Measurements from ENCODE around the gene OR6C68. TPM values are rescaled to one million over a fixed set of nuclear protein-coding genes. Genes with fewer than 3 reads are reported as not detected.

OR6C68 gene
- total and polyA plus RNA-seq, 2 experiments from 2014 or later: not detected

GRCh38 chr12:55515696-55516095, 23.5 kb downstream of the OR6C68 start:
- Histone ChIP-seq H3K4me3 (no peak overlapping the region), H2AFZ (no peak overlapping the region), H3K36me3 (replicated peaks; ENCODE audit: insufficient read depth, low read depth) (no peaks in the 10 kb centered on the region), H4K20me1 (ENCODE audit: insufficient read depth, poor library complexity, severe bottlenecking) (no peaks in the 10 kb centered on the region), H3K4me1 (ENCODE audit: insufficient read depth) (no peaks in the 10 kb centered on the region), H3K9me2 (replicated peaks; ENCODE audit: insufficient read depth) (no peaks in the 10 kb centered on the region), H3K79me2 (no peaks in the 10 kb centered on the region), H3K9me3 (ENCODE audit: low read depth) (no peaks in the 10 kb centered on the region), H3K27me3 (no peaks in the 10 kb centered on the region), H3K4me2 (no peak overlapping the region), H3K27ac (no peak overlapping the region)
- 64% methylated on average over 1 of the region's 1 CpG for WGBS (ENCODE audit: low lambda C conversion rate, missing lambda C conversion rate)
- TF ChIP-seq EZH2 (IDR thresholded peaks at IDR 0.05; ENCODE audit: borderline replicate concordance) (no peak), CTCF (IDR thresholded peaks at IDR 0.05; ENCODE audit: poor library complexity) (no peak), EZH2phosphoT487 (IDR thresholded peaks at IDR 0.05; ENCODE audit: low read depth, severe bottlenecking, unreplicated experiment) (no peak)
- no peak for DNase-seq (ENCODE audit: low spot score)

- no peaks in the 10 kb centered on the region for H3K79me2 ChIP-seq
- no peak for DNase-seq (ENCODE audit: low spot score)
- TF ChIP-seq EZH2 (IDR thresholded peaks at IDR 0.05; ENCODE audit: borderline replicate concordance) (no peak), EZH2phosphoT487 (IDR thresholded peaks at IDR 0.05; ENCODE audit: low read depth, severe bottlenecking, unreplicated experiment) (no peak), CTCF (IDR thresholded peaks at IDR 0.05; ENCODE audit: poor library complexity) (no peak)
- no peaks in the 10 kb centered on the region for H3K4me1 ChIP-seq (ENCODE audit: insufficient read depth)
- no peak overlapping the region for H3K4me3 ChIP-seq
- no peak overlapping the region for H3K4me2 ChIP-seq
- no peaks in the 10 kb centered on the region for H4K20me1 ChIP-seq (ENCODE audit: insufficient read depth, poor library complexity, severe bottlenecking)
- no peaks in the 10 kb centered on the region for H3K9me3 ChIP-seq (ENCODE audit: low read depth)
- no peaks in the 10 kb centered on the region for H3K27me3 ChIP-seq
- no peaks in the 10 kb centered on the region for H3K9me2 ChIP-seq (replicated peaks; ENCODE audit: insufficient read depth)
- no peak overlapping the region for H3K27ac ChIP-seq
- H3K36me3 ChIP-seq (replicated peaks; ENCODE audit: insufficient read depth, low read depth): no peaks in the 10 kb centered on the region
- no peak overlapping the region for H2AFZ ChIP-seq
Measured at GRCh38 chr12:55516391-55516790, 24.2 kb downstream of the OR6C68 start.

Other genes starting within 250 kb of the OR6C68 start
- not detected in 2 replicates for gene OR6C74, start 247.8 kb upstream of the OR6C68 start, total RNA-seq
- not detected in 2 replicates for gene OR6C74, start 247.8 kb upstream of the OR6C68 start, polyA plus RNA-seq
- gene OR6C6, start 195.8 kb upstream of the OR6C68 start, total RNA-seq: not detected in 2 replicates
- gene OR6C6, start 195.8 kb upstream of the OR6C68 start, polyA plus RNA-seq: not detected in 2 replicates
- gene OR6C1, start 178.0 kb upstream of the OR6C68 start, total RNA-seq: not detected in 2 replicates
- not detected in 2 replicates for gene OR6C1, start 178.0 kb upstream of the OR6C68 start, polyA plus RNA-seq
- gene OR6C3, start 161.6 kb upstream of the OR6C68 start, total RNA-seq: not detected in 2 replicates
- gene OR6C3, start 161.6 kb upstream of the OR6C68 start, polyA plus RNA-seq: not detected in 2 replicates
- not detected in 2 replicates for gene OR6C75, start 129.4 kb upstream of the OR6C68 start, total RNA-seq
- not detected in 2 replicates for gene OR6C75, start 129.4 kb upstream of the OR6C68 start, polyA plus RNA-seq
- gene OR6C65, start 91.8 kb upstream of the OR6C68 start, total RNA-seq: not detected in 2 replicates
- not detected in 2 replicates for gene OR6C65, start 91.8 kb upstream of the OR6C68 start, polyA plus RNA-seq
- not detected in 2 replicates for gene OR6C76, start 66.1 kb upstream of the OR6C68 start, total RNA-seq
- not detected in 2 replicates for gene OR6C76, start 66.1 kb upstream of the OR6C68 start, polyA plus RNA-seq
- not detected in 2 replicates for gene OR6C2, start 48.3 kb upstream of the OR6C68 start, total RNA-seq
- not detected in 2 replicates for gene OR6C2, start 48.3 kb upstream of the OR6C68 start, polyA plus RNA-seq
- gene OR6C70, start 22.2 kb upstream of the OR6C68 start, total RNA-seq: not detected in 2 replicates
- gene OR6C70, start 22.2 kb upstream of the OR6C68 start, polyA plus RNA-seq: not detected in 2 replicates
- gene OR6C4, start 57.2 kb downstream of the OR6C68 start, total RNA-seq: not detected in 2 replicates
- gene OR6C4, start 57.2 kb downstream of the OR6C68 start, polyA plus RNA-seq: not detected in 2 replicates
- not detected in 2 replicates for gene OR2AP1, start 80.1 kb downstream of the OR6C68 start, total RNA-seq
- not detected in 2 replicates for gene OR2AP1, start 80.1 kb downstream of the OR6C68 start, polyA plus RNA-seq
- not detected in 2 replicates for gene OR10P1, start 144.5 kb downstream of the OR6C68 start, total RNA-seq
- not detected in 2 replicates for gene OR10P1, start 144.5 kb downstream of the OR6C68 start, polyA plus RNA-seq
- gene ITGA7, start 215.5 kb downstream of the OR6C68 start, total RNA-seq: 13.0 and 15.2 TPM in 2 replicates
- gene ITGA7, start 215.5 kb downstream of the OR6C68 start, polyA plus RNA-seq: 18.9 and 22.8 TPM in 2 replicates
- 159 and 177 TPM in 2 replicates for gene BLOC1S1, start 223.7 kb downstream of the OR6C68 start, total RNA-seq
- gene BLOC1S1, start 223.7 kb downstream of the OR6C68 start, polyA plus RNA-seq: 227 and 236 TPM in 2 replicates
- gene RDH5, start 228.0 kb downstream of the OR6C68 start, total RNA-seq: 36.2 and 48.7 TPM in 2 replicates
- gene RDH5, start 228.0 kb downstream of the OR6C68 start, polyA plus RNA-seq: 38.0 and 43.7 TPM in 2 replicates
- gene CD63, start 236.6 kb downstream of the OR6C68 start, total RNA-seq: 1,401 and 1,504 TPM in 2 replicates
- gene CD63, start 236.6 kb downstream of the OR6C68 start, polyA plus RNA-seq: 2,624 and 2,749 TPM in 2 replicates

Measured in hepatocyte (in vitro differentiated cells).